GM19468 (cell line): ENCODE measurements around the gene RO60.

Experiments used
- ATAC-seq: cut with Tn5 transposase; IDR thresholded peaks from one replicate; pipeline ENCODE4 v1.9.1; 2021; ENCODE audit warnings: mild to moderate bottlenecking, moderate library complexity, moderate number of reproducible peaks; ENCODE audit not compliant: unreplicated experiment; ENCODE audit errors: extremely low read depth

RO60 gene

GRCh38 chr1:193104907-193105820 is 45.8 kb downstream of the RO60 start, which contains the start of gene GLRX2:
Gene GLRX2, minus strand, starts transcription at chr1:193105414. Its CDS starts 32 bp downstream, at chr1:193105382.
- peak; percentile 74 for ATAC-seq

GRCh38 chr1:193105821-193106177 is 46.4 kb downstream of the RO60 start:
- ATAC-seq, result no peak

- no peak for ATAC-seq
Measured at GRCh38 chr1:193108471-193108870, 49.1 kb downstream of the RO60 start.
